Measurements from ENCODE around the gene MT2A. TPM values are rescaled to one million over a fixed set of nuclear protein-coding genes. Genes with fewer than 3 reads are reported as not detected.
A peak's percentile ranks its signal among the peaks of the same experiment; 100 is the strongest.

Gene MT2A
- total RNA-seq, 1 donor = 33.7 TPM

DNA sequence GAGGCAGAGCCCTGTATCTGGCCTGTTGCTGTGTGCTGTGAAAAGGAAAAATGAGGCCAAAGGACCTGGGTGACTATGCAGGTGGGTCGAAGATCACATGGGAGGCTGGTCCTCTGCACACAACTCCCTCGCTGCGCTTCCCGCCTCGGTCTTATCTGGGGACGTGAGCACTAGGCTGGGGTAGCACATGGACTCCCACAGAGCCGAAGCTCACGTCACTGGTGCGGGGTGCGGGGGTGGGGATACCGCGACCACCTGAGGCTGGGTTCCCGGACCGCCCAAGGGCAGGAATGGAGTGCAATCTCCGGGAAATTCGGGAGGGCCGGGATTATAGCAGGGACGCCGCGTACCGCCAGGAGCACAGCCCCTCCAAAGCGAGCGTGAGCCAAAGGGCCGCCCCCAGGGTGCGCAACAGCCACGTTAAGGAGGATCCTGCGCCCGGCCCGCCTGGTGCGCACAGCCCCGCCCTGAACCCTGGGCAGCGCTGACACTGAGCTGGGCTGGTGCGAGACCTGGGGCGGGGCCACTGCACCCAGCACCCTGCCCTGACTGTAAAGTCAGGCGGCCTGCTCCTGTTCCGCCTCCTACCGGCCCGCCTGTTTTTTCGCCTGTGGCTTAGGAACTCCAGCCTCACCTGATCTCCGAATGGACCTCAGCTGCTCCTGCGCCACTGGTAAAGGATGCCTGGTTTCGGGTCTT, 34.8 kb downstream of the MT2A start:
- no peak overlapping the region for H3K27ac ChIP-seq (ENCODE audit: low read depth, low read length)
- H3K36me3 ChIP-seq (ENCODE audit: insufficient read depth, low read length) = no peaks in the 10 kb centered on the region
- H2AFZ ChIP-seq (ENCODE audit: low read length) = peak overlapping the region; percentile 76
- TF ChIP-seq, protein P1, sequence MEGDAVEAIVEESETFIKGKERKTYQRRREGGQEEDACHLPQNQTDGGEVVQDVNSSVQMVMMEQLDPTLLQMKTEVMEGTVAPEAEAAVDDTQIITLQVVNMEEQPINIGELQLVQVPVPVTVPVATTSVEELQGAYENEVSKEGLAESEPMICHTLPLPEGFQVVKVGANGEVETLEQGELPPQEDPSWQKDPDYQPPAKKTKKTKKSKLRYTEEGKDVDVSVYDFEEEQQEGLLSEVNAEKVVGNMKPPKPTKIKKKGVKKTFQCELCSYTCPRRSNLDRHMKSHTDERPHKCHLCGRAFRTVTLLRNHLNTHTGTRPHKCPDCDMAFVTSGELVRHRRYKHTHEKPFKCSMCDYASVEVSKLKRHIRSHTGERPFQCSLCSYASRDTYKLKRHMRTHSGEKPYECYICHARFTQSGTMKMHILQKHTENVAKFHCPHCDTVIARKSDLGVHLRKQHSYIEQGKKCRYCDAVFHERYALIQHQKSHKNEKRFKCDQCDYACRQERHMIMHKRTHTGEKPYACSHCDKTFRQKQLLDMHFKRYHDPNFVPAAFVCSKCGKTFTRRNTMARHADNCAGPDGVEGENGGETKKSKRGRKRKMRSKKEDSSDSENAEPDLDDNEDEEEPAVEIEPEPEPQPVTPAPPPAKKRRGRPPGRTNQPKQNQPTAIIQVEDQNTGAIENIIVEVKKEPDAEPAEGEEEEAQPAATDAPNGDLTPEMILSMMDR (IDR thresholded peaks at IDR 0.05; ENCODE audit: extremely low read depth, low read depth, low read length) = peak; percentile 25
- peak overlapping the region; percentile 74 for H3K4me2 ChIP-seq (ENCODE audit: insufficient read depth, low read length)
- H3K79me2 ChIP-seq (ENCODE audit: insufficient read depth, low read length) = no peaks in the 10 kb centered on the region
- peak; percentile 92 for DNase-seq (ENCODE audit: insufficient read length, low spot score, missing footprints)
- peak overlapping the region; percentile 62 for H3K4me3 ChIP-seq (ENCODE audit: insufficient read depth, low read length)
- no peaks in the 10 kb centered on the region for H4K20me1 ChIP-seq (ENCODE audit: insufficient read depth, low read length)
- H3K4me1 ChIP-seq (ENCODE audit: insufficient read depth, low read length) = peaks cover 8% of the 10 kb centered on the region
- H3K9me3 ChIP-seq (ENCODE audit: low read depth, low read length) = no peaks in the 10 kb centered on the region
- peaks cover 34% of the 10 kb centered on the region for H3K27me3 ChIP-seq (ENCODE audit: insufficient read depth, low read length)

DNA sequence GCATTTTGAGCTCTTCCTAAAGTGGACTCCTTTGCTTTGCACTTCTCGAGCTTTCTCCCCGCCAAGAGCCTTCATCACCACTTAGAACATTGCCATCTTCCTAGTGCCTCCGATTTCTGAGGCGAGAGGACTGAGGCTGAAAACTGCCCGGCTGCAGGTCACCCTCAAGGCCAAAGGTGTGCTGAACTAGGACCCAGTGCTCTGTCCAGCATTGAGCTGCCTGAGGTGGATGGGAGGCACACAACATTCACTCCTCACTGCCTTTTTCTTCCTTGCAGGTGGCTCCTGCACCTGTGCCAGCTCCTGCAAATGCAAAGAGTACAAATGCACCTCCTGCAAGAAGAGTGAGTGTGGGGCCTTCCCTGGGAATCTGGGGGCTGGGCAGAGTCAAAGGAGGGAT, 35.4 kb downstream of the MT2A start:
- no peaks in the 10 kb centered on the region for H4K20me1 ChIP-seq (ENCODE audit: insufficient read depth, low read length)
- peak overlapping the region; percentile 74 for H3K4me2 ChIP-seq (ENCODE audit: insufficient read depth, low read length)
- no peak overlapping the region for H3K4me3 ChIP-seq (ENCODE audit: insufficient read depth, low read length)

DNA sequence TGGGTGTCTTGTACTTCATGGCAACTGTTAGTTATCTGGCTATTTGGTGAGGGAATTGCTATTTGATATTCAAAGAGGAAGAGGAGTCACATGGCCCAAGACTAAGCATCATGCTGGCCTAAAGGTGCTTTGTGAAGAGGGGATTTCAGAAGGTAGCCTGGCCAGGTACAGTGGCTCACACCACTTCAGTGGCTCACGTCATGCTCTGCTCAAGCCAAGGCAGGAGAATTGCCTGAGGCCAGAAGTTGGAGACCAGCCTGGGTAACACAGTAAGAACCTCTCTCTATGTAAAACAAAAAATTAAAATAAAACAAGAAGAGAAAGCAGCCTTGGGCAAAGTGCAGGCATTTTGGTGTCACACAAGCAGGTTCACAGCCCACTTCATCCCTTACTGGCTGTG, 36.9 kb downstream of the MT2A start:
- no peak for DNase-seq (ENCODE audit: insufficient read length, low spot score, missing footprints)

More for the DNA sequence above, 35.4 kb downstream of the MT2A start:
- Histone ChIP-seq H3K36me3 (ENCODE audit: insufficient read depth, low read length) (no peaks in the 10 kb centered on the region), H3K4me1 (ENCODE audit: insufficient read depth, low read length) (peaks cover 4% of the 10 kb centered on the region), H3K27me3 (ENCODE audit: insufficient read depth, low read length) (peaks cover 38% of the 10 kb centered on the region), H3K79me2 (ENCODE audit: insufficient read depth, low read length) (no peaks in the 10 kb centered on the region), H2AFZ (ENCODE audit: low read length) (peak overlapping the region; percentile 76), H3K9me3 (ENCODE audit: low read depth, low read length) (no peaks in the 10 kb centered on the region), H3K27ac (ENCODE audit: low read depth, low read length) (no peak overlapping the region)
- DNase-seq (ENCODE audit: insufficient read length, low spot score, missing footprints) = no peak
- TF ChIP-seq, protein P1 (IDR thresholded peaks at IDR 0.05; ENCODE audit: extremely low read depth, low read depth, low read length) = no peak

DNA sequence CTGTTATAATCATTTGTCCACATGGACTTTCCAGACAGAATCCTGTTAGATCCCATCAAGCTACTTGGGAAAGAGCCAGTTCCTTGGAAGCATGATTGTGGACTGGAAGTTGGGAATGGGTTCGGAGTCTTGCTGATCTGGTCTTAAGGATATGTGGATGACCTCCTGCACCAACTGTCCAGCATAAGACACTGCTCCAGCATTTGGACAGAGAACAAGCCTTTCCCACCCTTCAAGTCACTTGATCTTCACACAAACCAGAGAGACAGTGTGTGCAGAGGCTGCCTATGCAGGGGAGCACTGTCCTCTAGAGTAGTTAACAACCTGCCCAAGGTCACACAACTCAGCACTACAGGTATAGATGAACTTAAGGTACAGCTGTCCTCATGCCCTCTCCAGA, 37.5 kb downstream of the MT2A start:
- Histone ChIP-seq H4K20me1 (ENCODE audit: insufficient read depth, low read length) (no peaks in the 10 kb centered on the region), H3K9me3 (ENCODE audit: low read depth, low read length) (no peaks in the 10 kb centered on the region), H3K27ac (ENCODE audit: low read depth, low read length) (no peak overlapping the region), H3K4me2 (ENCODE audit: insufficient read depth, low read length) (no peak overlapping the region), H3K36me3 (ENCODE audit: insufficient read depth, low read length) (no peaks in the 10 kb centered on the region), H3K27me3 (ENCODE audit: insufficient read depth, low read length) (peaks cover 44% of the 10 kb centered on the region), H3K4me1 (ENCODE audit: insufficient read depth, low read length) (peaks cover 3% of the 10 kb centered on the region), H2AFZ (ENCODE audit: low read length) (no peak overlapping the region), H3K4me3 (ENCODE audit: insufficient read depth, low read length) (no peak overlapping the region), H3K79me2 (ENCODE audit: insufficient read depth, low read length) (no peaks in the 10 kb centered on the region)
- DNase-seq (ENCODE audit: insufficient read length, low spot score, missing footprints) = no peak
- TF ChIP-seq, protein P1 (IDR thresholded peaks at IDR 0.05; ENCODE audit: extremely low read depth, low read depth, low read length) = no peak

More for the DNA sequence above, 36.9 kb downstream of the MT2A start:
- Histone ChIP-seq H4K20me1 (ENCODE audit: insufficient read depth, low read length) (no peaks in the 10 kb centered on the region), H3K4me3 (ENCODE audit: insufficient read depth, low read length) (no peak overlapping the region), H2AFZ (ENCODE audit: low read length) (no peak overlapping the region), H3K27ac (ENCODE audit: low read depth, low read length) (no peak overlapping the region), H3K27me3 (ENCODE audit: insufficient read depth, low read length) (peaks cover 44% of the 10 kb centered on the region), H3K36me3 (ENCODE audit: insufficient read depth, low read length) (no peaks in the 10 kb centered on the region), H3K4me1 (ENCODE audit: insufficient read depth, low read length) (peaks cover 3% of the 10 kb centered on the region), H3K79me2 (ENCODE audit: insufficient read depth, low read length) (no peaks in the 10 kb centered on the region), H3K9me3 (ENCODE audit: low read depth, low read length) (no peaks in the 10 kb centered on the region), H3K4me2 (ENCODE audit: insufficient read depth, low read length) (no peak overlapping the region)
- TF ChIP-seq, protein P1 (IDR thresholded peaks at IDR 0.05; ENCODE audit: extremely low read depth, low read depth, low read length) = no peak
